ENCODE measurements around the gene TIMM17A.
"Not testable (repeated sequence)": the region's sequence is repeated elsewhere in the genome, so short reads cannot be mapped to it uniquely, and the experiment has no call there.

Gene TIMM17A

GRCh38 chr1:201941420-201942128 lies 13.7 kb upstream of the TIMM17A start:
- DNase-seq: no peak

- DNase-seq: no peak
Observed at GRCh38 chr1:201942129-201942495, 13.2 kb upstream of the TIMM17A start.

GRCh38 chr1:201944002-201944401 lies 11.3 kb upstream of the TIMM17A start:
- no peak for DNase-seq

- DNase-seq: no peak
Observed at GRCh38 chr1:201944639-201945038, 10.7 kb upstream of the TIMM17A start.

- DNase-seq: no peak
Observed at GRCh38 chr1:201945157-201945556, 10.1 kb upstream of the TIMM17A start.

GRCh38 chr1:201945863-201946223 lies 9.5 kb upstream of the TIMM17A start:
- DNase-seq: no peak

DNA sequence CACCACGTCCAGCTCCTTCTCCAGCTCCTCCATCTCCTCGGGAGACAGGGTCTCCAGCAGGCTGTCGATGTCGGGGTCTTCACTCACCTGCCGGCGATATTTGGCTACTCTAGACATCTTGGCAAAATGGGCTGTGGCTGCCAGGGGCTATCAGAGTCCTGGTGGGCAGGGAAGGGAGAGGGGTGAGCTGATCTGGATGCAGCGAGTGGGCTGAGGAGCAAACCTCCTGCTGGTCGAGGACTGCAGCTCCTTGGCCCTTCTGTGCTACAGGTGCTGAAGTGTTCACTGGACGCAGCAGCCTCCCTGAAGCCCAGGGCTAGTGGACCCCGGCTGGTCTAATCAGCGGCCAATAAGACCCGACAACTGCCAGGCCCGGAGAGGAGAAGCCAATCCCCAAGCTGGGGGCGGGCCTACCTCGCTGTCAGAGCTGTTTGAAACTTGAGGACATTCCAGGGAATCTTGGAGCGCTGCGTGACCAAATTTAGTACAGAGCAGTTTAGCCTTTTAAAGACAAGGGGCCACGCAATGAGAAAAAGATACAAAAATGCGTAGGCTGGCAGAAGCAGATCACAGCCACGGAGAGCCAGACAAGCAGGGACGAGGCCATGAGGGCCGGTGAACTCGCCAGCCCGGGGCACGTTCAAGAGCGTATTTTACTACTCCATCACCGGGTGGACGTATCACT lies 8.9 kb upstream of the TIMM17A start, which contains the start of gene LMOD1:
LMOD1 (minus strand) TSS at position 325 of the 685 bp plus-strand sequence; CDS start at position 117, 208 bp downstream.
- DNase-seq: peak; percentile 54

DNA sequence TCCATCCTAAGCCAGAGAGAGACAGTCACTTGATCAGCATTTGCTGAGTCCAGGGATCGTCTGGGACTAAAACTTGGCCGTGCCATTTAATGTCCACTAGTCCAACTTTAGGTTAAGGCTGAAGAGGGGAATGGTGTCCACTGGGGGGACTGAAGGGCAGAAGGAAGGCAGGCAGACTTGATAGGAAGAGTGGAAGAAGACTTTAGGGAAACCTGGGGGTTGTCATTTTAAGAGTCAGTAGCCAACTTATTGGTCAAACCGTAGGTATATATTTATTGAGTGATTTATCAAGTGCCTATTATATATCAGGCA lies 7.7 kb upstream of the TIMM17A start:
- no peak for DNase-seq

DNA sequence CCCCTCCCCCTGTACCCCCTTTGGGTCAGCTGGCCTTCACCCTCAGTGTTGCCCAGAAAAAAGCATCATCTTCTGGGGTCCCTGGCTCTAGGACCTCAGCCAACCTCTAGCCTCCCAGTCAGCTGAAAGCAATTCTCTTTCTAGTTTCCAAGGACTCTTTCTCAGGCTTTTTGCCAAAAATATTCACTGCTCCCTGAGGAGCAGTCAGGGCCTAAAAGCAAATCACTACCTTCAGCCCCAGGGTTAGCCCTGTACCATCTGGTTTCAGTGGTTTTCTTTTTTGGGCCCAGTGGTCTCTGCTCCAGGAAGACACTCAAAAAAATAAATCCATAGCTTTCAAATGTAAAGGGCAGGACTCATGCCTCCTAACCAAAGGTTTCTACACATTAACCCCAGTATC lies 5.8 kb upstream of the TIMM17A start:
- DNase-seq: no peak

- no peak for DNase-seq
Observed at GRCh38 chr1:201954263-201955008, 867 bp upstream of the TIMM17A start.

DNA sequence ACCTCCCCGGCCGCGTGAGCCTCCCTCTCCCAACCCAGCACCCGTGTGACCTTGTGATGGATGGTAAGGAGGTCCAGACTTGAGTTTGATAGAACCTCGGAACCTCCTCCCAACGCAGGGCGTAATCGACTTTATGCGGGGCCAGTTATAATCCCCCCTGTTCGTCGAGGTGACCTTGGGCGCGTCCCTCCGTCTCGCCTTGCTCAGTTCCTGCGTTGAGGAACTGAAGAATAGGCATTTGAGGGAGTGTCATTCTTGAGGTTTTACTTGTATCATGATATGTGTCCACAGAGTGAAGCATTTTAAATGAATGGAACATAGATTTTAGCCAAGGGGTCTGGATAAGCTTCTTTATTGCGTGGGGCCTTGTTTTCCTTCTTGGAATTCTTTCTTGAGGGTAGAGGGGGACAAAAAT lies 433 bp downstream of the TIMM17A start:
- DNase-seq: peak; percentile 47

DNA sequence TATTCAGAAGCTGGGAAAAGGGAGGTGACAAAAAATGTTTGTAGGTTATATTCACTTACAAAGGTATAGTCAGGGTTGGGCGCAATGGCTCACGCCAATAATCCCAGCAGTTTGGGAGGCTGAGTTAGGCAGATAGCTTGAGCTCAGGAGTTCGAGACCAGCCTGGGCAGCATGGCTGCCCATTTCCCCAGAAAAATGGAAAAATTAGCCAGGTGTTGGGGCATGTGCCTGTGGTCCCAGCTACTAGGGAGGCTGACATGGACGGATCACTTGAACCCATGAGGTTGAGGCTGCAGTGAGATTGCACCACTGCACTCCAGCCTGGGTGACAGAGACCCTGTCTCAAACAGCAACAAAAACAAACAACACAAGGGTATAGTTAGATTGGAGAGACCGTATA lies 3.0 kb downstream of the TIMM17A start:
- DNase-seq: no peak

DNA sequence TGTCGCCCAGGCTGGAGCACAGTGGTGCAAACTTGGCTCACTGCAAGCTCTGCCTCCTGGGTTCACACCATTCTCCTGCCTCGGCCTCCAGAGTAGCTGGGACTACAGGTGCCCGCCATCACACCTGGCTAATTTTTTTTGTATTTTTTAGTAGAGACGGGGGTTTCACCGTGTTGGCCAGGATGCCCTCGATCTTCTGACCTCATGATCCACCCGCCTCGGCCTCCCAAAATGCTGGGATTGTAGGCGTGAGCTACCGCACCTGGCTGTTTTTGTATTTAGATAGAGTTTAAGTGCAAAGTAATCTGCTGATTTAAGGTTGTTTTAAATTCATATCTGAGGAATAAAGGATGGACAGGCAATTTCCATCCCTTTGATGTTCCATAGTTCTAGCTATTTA lies 7.1 kb downstream of the TIMM17A start:
- DNase-seq: not testable (repeated sequence)

DNA sequence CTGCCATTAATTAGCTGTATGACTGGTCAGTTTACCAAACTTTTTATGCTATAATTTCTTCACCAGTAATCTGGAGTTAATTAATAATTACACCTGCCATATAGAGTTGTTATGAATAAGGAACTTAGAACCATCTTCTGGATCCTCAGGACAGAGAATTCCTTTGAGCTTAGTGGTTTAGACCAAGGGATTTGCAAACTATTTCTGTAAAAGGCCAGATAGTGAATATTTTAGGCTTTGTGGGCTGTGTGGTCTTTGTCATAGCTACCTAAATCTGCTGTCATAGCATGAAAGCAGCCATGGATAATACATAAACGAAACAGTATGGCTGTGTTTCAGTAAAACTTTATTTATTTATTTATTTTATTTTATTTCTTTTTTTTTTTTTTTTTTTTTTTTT lies 9.0 kb downstream of the TIMM17A start:
- no peak for DNase-seq

GRCh38 chr1:201966171-201966570 lies 10.9 kb downstream of the TIMM17A start:
- DNase-seq: no peak

DNA sequence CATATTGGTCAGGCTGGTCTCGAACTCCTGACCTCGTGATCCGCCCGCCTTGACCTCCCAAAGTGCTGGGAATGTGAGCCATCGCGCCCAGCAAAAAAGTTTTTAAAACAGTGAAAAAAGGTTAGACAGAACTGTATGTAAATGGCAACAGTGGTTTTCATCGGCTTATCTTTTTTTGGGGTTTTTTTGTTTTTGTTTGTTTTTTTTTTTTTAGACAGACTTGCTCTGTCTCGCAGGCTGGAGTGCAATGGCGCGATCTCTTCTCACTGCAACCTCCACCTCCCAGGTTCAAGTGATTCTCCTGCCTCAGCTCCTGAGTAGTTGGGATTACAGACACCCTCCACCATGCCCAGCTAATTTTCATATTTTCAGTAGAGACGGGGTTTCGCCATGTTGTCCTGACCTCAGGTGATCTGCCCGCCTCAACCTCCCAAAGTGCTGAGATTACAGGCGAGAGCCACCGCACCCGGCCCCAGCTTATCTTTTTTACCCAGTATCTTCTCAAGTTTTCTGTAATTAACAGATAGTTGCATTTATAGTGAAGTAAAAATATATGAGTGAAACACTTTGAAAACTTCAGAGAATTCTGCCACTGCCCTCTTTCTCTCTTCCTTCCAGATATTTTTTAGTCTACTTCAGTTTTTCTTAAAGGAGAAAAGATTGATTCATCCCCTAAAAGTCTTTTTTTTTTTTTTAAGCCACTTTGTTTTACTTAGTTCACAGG lies 13.1 kb downstream of the TIMM17A start:
- DNase-seq: no peak

DNA sequence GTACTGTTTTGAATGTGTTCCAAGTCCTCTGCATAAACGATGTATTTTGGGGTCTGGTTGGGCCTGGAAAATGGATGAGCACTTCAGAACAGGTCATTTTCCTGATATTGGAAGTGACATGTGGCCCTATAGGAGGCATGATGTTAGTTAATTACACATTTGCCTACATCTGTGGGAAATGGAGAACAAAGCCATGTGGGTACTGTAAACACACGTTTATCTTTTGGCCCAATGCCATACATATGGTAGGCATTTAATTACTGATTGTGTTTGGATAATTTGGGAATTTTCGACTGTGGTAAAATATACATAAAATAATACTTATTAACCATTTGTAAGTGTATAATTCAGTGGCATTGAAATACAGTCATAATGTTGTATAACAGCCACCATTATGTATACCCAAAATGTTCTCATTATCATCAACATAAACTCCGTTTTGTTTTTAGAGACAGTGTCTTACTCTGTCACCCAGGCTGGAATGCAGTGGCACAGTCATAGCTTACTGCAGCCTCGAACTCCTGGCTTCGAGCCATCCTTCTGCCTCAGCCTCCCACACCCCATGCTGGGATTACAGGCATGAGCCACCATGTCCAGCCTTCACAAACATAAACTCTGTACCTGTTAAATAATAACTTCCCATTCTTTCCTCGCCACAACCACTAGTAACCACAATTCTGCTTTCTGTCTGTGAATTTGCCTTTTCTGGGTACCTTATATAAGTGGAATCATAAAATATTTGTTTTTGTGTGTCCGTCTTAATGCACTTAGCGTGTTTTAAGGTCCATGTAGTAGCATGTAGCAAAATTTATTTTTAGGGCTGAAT lies 15.2 kb downstream of the TIMM17A start:
- DNase-seq: peak; percentile 64

DNA sequence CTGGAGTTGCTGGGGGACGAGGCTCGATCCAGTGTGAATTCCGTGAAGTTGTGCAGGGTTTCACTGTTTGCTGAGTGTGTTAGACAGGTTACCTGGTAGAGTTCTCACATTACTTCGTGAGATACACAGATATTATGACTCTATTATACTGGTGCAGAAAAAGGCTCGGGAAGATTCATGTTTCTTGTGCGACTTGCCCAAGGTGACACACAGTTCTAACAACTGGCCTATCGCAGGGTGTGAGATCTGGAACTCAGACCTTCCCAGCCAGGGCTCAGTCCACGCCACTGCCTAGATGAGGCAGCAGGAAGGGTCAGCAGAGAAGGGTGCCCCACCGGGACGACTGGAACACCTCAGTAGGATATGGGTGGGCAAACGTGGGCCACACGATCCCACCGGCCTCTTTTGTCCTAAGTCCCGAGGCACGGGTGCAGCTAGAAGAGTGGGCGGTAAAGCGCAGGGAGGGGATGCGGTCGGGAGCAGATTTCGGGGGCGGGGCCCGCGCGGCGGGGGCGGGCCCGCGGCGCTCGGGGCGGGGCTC lies 26.8 kb downstream of the TIMM17A start:
- DNase-seq: peak; percentile 59

DNA sequence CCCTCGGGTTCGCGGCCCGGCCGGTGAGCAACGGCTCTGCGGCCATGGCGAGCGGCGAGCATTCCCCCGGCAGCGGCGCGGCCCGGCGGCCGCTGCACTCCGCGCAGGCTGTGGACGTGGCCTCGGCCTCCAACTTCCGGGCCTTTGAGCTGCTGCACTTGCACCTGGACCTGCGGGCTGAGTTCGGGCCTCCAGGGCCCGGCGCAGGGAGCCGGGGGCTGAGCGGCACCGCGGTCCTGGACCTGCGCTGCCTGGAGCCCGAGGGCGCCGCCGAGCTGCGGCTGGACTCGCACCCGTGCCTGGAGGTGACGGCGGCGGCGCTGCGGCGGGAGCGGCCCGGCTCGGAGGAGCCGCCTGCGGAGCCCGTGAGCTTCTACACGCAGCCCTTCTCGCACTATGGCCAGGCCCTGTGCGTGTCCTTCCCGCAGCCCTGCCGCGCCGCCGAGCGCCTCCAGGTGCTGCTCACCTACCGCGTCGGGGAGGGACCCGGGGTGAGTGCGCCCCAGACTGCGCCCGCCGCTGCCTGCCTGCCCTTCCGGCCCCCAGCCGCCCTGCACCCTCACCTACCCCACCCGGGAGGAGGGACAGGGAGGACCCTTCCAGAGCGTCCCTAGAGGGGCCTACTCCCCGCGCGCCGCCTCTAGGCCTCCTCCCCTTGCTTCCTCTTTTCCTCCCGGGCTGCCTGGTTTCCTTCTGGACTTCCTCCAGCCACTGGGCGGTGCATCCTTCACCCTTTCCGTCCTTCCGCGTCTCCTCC lies 27.5 kb downstream of the TIMM17A start, which contains the start of gene RNPEP:
RNPEP (plus strand) TSS at position 26 of the 757 bp plus-strand sequence; CDS start at position 45, 19 bp downstream.
- peak; percentile 46 for DNase-seq

- DNase-seq: no peak
Observed at GRCh38 chr1:201983380-201983805, 28.1 kb downstream of the TIMM17A start.

GRCh38 chr1:201984446-201984845 lies 29.1 kb downstream of the TIMM17A start:
- no peak for DNase-seq

Data from NCI-H1105 treated with DMSO at 0.1 percent for 48 hours (cell line).